Smooth muscle cell (in vitro differentiated cells): ENCODE data around the gene PTPRCAP. TPM values are rescaled to one million over a fixed set of nuclear protein-coding genes. Genes with fewer than 3 reads are reported as not detected.

Experiments
- DNase-seq: peaks from one replicate; lab custom pipeline; 2025; ENCODE audit not compliant: unreplicated experiment; lab: John Stamatoyannopoulos, UW
- H2AFZ ChIP-seq: fragments of 200-600 bp; sonication (generic); 2 replicates; pipeline ENCODE4 v1.6.0; 2016; ENCODE audit warnings: antibody characterized with exemption, low read depth, mild to moderate bottlenecking
- H3F3A ChIP-seq: fragments of 200-600 bp; sonication (generic); 2 replicates; pipeline ENCODE4 v1.6.0; 2017; ENCODE audit warnings: antibody characterized with exemption, low read depth
- H3K27ac ChIP-seq: fragments of 200-600 bp; sonication (generic); 2 replicates; pipeline ENCODE4 v1.5.1; 2016; ENCODE audit warnings: low read depth, mild to moderate bottlenecking
- H3K27me3 ChIP-seq: fragments of 200-600 bp; sonication (generic); 2 replicates; pipeline ENCODE4 v1.6.1; 2016; ENCODE audit warnings: low read depth, mild to moderate bottlenecking
- H3K36me3 ChIP-seq: fragments of 200-600 bp; sonication (generic); 2 replicates; pipeline ENCODE4 v1.5.1; 2016; ENCODE audit warnings: low read depth
- H3K4me1 ChIP-seq: fragments of 200-600 bp; sonication (generic); 2 replicates; pipeline ENCODE4 v1.5.1; 2016; ENCODE audit warnings: low read depth
- H3K4me2 ChIP-seq: fragments of 200-600 bp; sonication (generic); 2 replicates; pipeline ENCODE4 v1.6.0; 2016; ENCODE audit warnings: mild to moderate bottlenecking
- H3K4me3 ChIP-seq: fragments of 200-600 bp; sonication (generic); 2 replicates; pipeline ENCODE4 v1.5.1; 2016; ENCODE audit warnings: mild to moderate bottlenecking
- H3K79me2 ChIP-seq: fragments of 200-600 bp; sonication (generic); 2 replicates; pipeline ENCODE4 v1.6.0; 2016; ENCODE audit warnings: low read depth, mild to moderate bottlenecking
- H3K9ac ChIP-seq: fragments of 200-600 bp; sonication (generic); 2 replicates; pipeline ENCODE4 v1.6.0; 2016; ENCODE audit warnings: low read depth
- H3K9me3 ChIP-seq: fragments of 200-600 bp; sonication (generic); replicated peaks from 2 replicates; pipeline ENCODE4 v1.5.1; 2016; ENCODE audit warnings: low read depth
- H4K20me1 ChIP-seq: fragments of 200-600 bp; sonication (generic); 2 replicates; pipeline ENCODE4 v1.6.0; 2016; ENCODE audit warnings: low read depth
- CTCF ChIP-seq: fragments of 200-600 bp; sonication (generic); IDR thresholded peaks from 2 replicates; pipeline ENCODE4 v1.5.1; 2017; ENCODE audit warnings: borderline replicate concordance, mild to moderate bottlenecking, antibody characterized with exemption; ENCODE audit not compliant: insufficient read depth, poor library complexity, severe bottlenecking
- WGBS: methylation state at CpG from one replicate; pipeline ENCODE4 v1.1.7; 2016; ENCODE audit warnings: low lambda C conversion rate; 5-methylcytosine and 5-hydroxymethylcytosine counted together
- polyA plus RNA-seq: library from polyadenylated mRNA; unstranded; fragments of >200 nt; fragmentation: Nextera tagmentation; extraction: Ambion mirVana; gene quantifications from 2 replicates; pipeline ENCODE4 v1.2.1, GENCODE V29; 2016
- total RNA-seq: library from RNA; depleted of rRNA; stranded (reverse); fragments of >200 nt; gene quantifications from 2 replicates; pipeline ENCODE4 v1.2.3, GENCODE V29; 2014

The PTPRCAP gene
- total and polyA plus RNA-seq, 2 experiments from 2014 or later = 1.1 TPM; not detected in 1

GRCh38 chr11:67423891-67424613, 13.4 kb downstream of the PTPRCAP start:
- H3K4me1 ChIP-seq = peaks cover 5% of the 10 kb centered on the region
- H2AFZ ChIP-seq = no peak overlapping the region
- H3K9ac ChIP-seq = no peak overlapping the region
- no peak overlapping the region for H3K4me3 ChIP-seq
- no peaks in the 10 kb centered on the region for H3K9me3 ChIP-seq
- H3K4me2 ChIP-seq = no peak overlapping the region
- no peaks in the 10 kb centered on the region for H3F3A ChIP-seq
- H4K20me1 ChIP-seq = no peaks in the 10 kb centered on the region
- WGBS = 95% methylated on average over 33 of the region's 34 CpGs
- H3K79me2 ChIP-seq = peaks cover 7% of the 10 kb centered on the region
- DNase-seq = no peak
- no peak overlapping the region for H3K27ac ChIP-seq
- H3K36me3 ChIP-seq = no peaks in the 10 kb centered on the region
- H3K27me3 ChIP-seq = no peaks in the 10 kb centered on the region
- TF ChIP-seq CTCF = no peak

- Histone ChIP-seq H3K9me3 (no peaks in the 10 kb centered on the region), H3K36me3 (no peaks in the 10 kb centered on the region), H3K4me3 (no peak overlapping the region), H2AFZ (no peak overlapping the region), H3K79me2 (peaks cover 1% of the 10 kb centered on the region), H3K27me3 (no peaks in the 10 kb centered on the region), H3K27ac (no peak overlapping the region), H4K20me1 (no peaks in the 10 kb centered on the region), H3K4me1 (peaks cover 5% of the 10 kb centered on the region), H3K4me2 (no peak overlapping the region), H3F3A (no peaks in the 10 kb centered on the region), H3K9ac (no peak overlapping the region)
- 97% methylated on average over 13 of the region's 13 CpGs for WGBS
- DNase-seq = no peak
- TF ChIP-seq CTCF = no peak
Measured at GRCh38 chr11:67423466-67423865, 14.0 kb downstream of the PTPRCAP start.

- Histone ChIP-seq H3K27me3 (no peaks in the 10 kb centered on the region), H3K4me1 (peaks cover 5% of the 10 kb centered on the region), H3K9ac (no peak overlapping the region), H3K4me3 (no peak overlapping the region), H3K27ac (no peak overlapping the region), H3K36me3 (no peaks in the 10 kb centered on the region), H2AFZ (no peak overlapping the region), H3F3A (no peaks in the 10 kb centered on the region), H3K9me3 (no peaks in the 10 kb centered on the region), H3K79me2 (no peaks in the 10 kb centered on the region), H4K20me1 (no peaks in the 10 kb centered on the region), H3K4me2 (no peak overlapping the region)
- DNase-seq = no peak
- 69% methylated on average over 6 of the region's 6 CpGs for WGBS
- TF ChIP-seq CTCF = no peak
Measured at GRCh38 chr11:67422891-67423290, 14.6 kb downstream of the PTPRCAP start.

- Histone ChIP-seq H3K4me1 (peaks cover 5% of the 10 kb centered on the region), H2AFZ (no peak overlapping the region), H4K20me1 (no peaks in the 10 kb centered on the region), H3K79me2 (no peaks in the 10 kb centered on the region), H3K9ac (no peak overlapping the region), H3K27ac (no peak overlapping the region), H3F3A (no peaks in the 10 kb centered on the region), H3K4me2 (peak overlapping the region; percentile 94), H3K27me3 (no peaks in the 10 kb centered on the region), H3K36me3 (no peaks in the 10 kb centered on the region), H3K9me3 (no peaks in the 10 kb centered on the region), H3K4me3 (peak overlapping the region; percentile 59)
- WGBS = 77% methylated on average over 22 of the region's 22 CpGs
- DNase-seq = no peak
- TF ChIP-seq CTCF = no peak
Measured at GRCh38 chr11:67421430-67422031, 16.0 kb downstream of the PTPRCAP start.
